Left lobe of liver (tissue), 2 donors: ENCODE measurements around the gene ANKRD11. TPM values are rescaled to one million over a fixed set of nuclear protein-coding genes. Genes with fewer than 3 reads are reported as not detected.

ENCODE experiments used
- ATAC-seq: fragments of 200-7000 bp; cut with Tn5 transposase; one replicate; pipeline ENCODE4 v1.9.1; 2020; ENCODE audit warnings: mild to moderate bottlenecking, moderate library complexity
- DNase-seq: peaks from one replicate; pipeline ENCODE4 v3.0.0-alpha.2; 2020; ENCODE audit warnings: low spot score
- total RNA-seq: library from RNA; stranded (reverse); gene quantifications from one replicate; pipeline ENCODE4 v1.2.1, GENCODE V29; 2021
- donor health status: DM: no; HTN: no; CAD: no; lungs with moderate emphysema.
- donor health status: DM: no; HTN: yes; CAD: no.

The ANKRD11 gene
- total RNA-seq, 1 donor from 2014 or later = 50.7 TPM

GRCh38 chr16:89219365-89219764, 271.0 kb downstream of the ANKRD11 start:
- no peak for ATAC-seq
- DNase-seq = no peak

Other genes starting within 250 kb of the ANKRD11 start
- 68.1 TPM for gene SPG7, start 17.8 kb upstream of the ANKRD11 start, total RNA-seq
- gene RPL13, start 70.1 kb upstream of the ANKRD11 start, total RNA-seq = 886 TPM
- 0.88 TPM for gene CPNE7, start 85.2 kb upstream of the ANKRD11 start, total RNA-seq
- gene DPEP1, start 123.1 kb upstream of the ANKRD11 start, total RNA-seq = 0.13 TPM
- gene CHMP1A, start 167.1 kb upstream of the ANKRD11 start, total RNA-seq = 34.7 TPM
- gene SPATA33, start 167.3 kb upstream of the ANKRD11 start, total RNA-seq = 5.2 TPM
- gene CDK10, start 196.1 kb upstream of the ANKRD11 start, total RNA-seq = 69.1 TPM
- gene SPATA2L, start 211.1 kb upstream of the ANKRD11 start, total RNA-seq = 13.8 TPM
- gene VPS9D1, start 230.3 kb upstream of the ANKRD11 start, total RNA-seq = 15.0 TPM
- gene ZNF276, start 231.0 kb upstream of the ANKRD11 start, total RNA-seq = 13.2 TPM